H9 (cell line): ENCODE data around the gene SPOCD1. TPM values are rescaled to one million over a fixed set of nuclear protein-coding genes. Genes with fewer than 3 reads are reported as not detected.

ENCODE experiments used
- DNase-seq: peaks from one replicate; pipeline ENCODE4 v3.0.0-alpha.2; 2017
- H2AFZ ChIP-seq: one replicate; pipeline ENCODE4 v1.6.1; 2013; ENCODE audit warnings: mild to moderate bottlenecking, low read length, control low read depth, moderate library complexity
- H2AK5ac ChIP-seq: 2 replicates; pipeline ENCODE4 v1.6.1; 2013; ENCODE audit warnings: low read length, control low read depth, mixed read lengths; ENCODE audit not compliant: insufficient read length
- H2BK120ac ChIP-seq: one replicate; pipeline ENCODE4 v1.6.1; 2013; ENCODE audit warnings: low read depth, mild to moderate bottlenecking, low read length, control low read depth, inconsistent platforms; ENCODE audit not compliant: poor library complexity, severe bottlenecking
- H2BK12ac ChIP-seq: 2 replicates; pipeline ENCODE4 v1.6.1; 2013; ENCODE audit warnings: low read length, control low read depth, mixed read lengths, low read depth; ENCODE audit not compliant: insufficient read length
- H2BK15ac ChIP-seq: 2 replicates; pipeline ENCODE4 v1.6.1; 2013; ENCODE audit warnings: low read depth, low read length, control low read depth
- H2BK20ac ChIP-seq: one replicate; pipeline ENCODE4 v1.6.1; 2013; ENCODE audit warnings: low read depth, mild to moderate bottlenecking, low read length, control low read depth, inconsistent platforms; ENCODE audit not compliant: poor library complexity, severe bottlenecking
- H2BK5ac ChIP-seq: 2 replicates; pipeline ENCODE4 v1.6.1; 2013; ENCODE audit warnings: low read length, control low read depth, mixed read lengths; ENCODE audit not compliant: insufficient read length
- H3K14ac ChIP-seq: 2 replicates; pipeline ENCODE4 v1.6.1; 2013; ENCODE audit warnings: low read length, control low read depth; ENCODE audit not compliant: insufficient read depth
- H3K18ac ChIP-seq: 2 replicates; pipeline ENCODE4 v1.6.1; 2013; ENCODE audit warnings: low read depth, mild to moderate bottlenecking, mixed read lengths, low read length, control low read depth; ENCODE audit not compliant: insufficient read length
- H3K23ac ChIP-seq: 2 replicates; pipeline ENCODE4 v1.6.1; 2013; ENCODE audit warnings: low read length, control low read depth, mixed read lengths, low read depth; ENCODE audit not compliant: insufficient read length
- H3K23me2 ChIP-seq: 2 replicates; pipeline ENCODE4 v1.6.1; 2013; ENCODE audit warnings: low read depth, mild to moderate bottlenecking, mixed read lengths, low read length, control low read depth; ENCODE audit not compliant: insufficient read length, poor library complexity, severe bottlenecking
- H3K27ac ChIP-seq: 2 replicates; pipeline ENCODE4 v1.5.1; 2013; ENCODE audit warnings: low read length, control low read depth, mixed read lengths, low read depth; ENCODE audit not compliant: insufficient read length
- H3K27me3 ChIP-seq: 2 replicates; pipeline ENCODE4 v1.6.1; 2013; ENCODE audit warnings: low read length, control low read depth, inconsistent platforms; ENCODE audit not compliant: insufficient read depth
- H3K4ac ChIP-seq: 2 replicates; pipeline ENCODE4 v1.6.1; 2013; ENCODE audit warnings: low read depth, mild to moderate bottlenecking, control low read depth, inconsistent platforms, low read length, moderate library complexity
- H3K4me1 ChIP-seq: 2 replicates; pipeline ENCODE4 v1.6.1; 2013; ENCODE audit warnings: low read length, control low read depth, inconsistent platforms; ENCODE audit not compliant: insufficient read depth
- H3K4me2 ChIP-seq: 2 replicates; pipeline ENCODE4 v1.6.1; 2013; ENCODE audit warnings: low read length, control low read depth, mixed read lengths; ENCODE audit not compliant: insufficient read length, insufficient read depth
- H3K56ac ChIP-seq: 2 replicates; pipeline ENCODE4 v1.6.1; 2013; ENCODE audit warnings: low read depth, mild to moderate bottlenecking, mixed read lengths, low read length, control low read depth; ENCODE audit not compliant: insufficient read length
- H3K79me1 ChIP-seq: 2 replicates; pipeline ENCODE4 v1.6.1; 2013; ENCODE audit warnings: low read depth, mild to moderate bottlenecking, moderate library complexity, low read length, control low read depth, inconsistent platforms; ENCODE audit not compliant: insufficient read depth, poor library complexity, severe bottlenecking
- H3K79me2 ChIP-seq: 2 replicates; pipeline ENCODE4 v1.6.1; 2013; ENCODE audit warnings: low read length, control low read depth, inconsistent platforms; ENCODE audit not compliant: insufficient read depth
- H3K9ac ChIP-seq: 2 replicates; pipeline ENCODE4 v1.6.1; 2013; ENCODE audit warnings: low read length, control low read depth, mixed read lengths; ENCODE audit not compliant: insufficient read length; ENCODE audit errors: extremely low read depth
- H3K9me3 ChIP-seq: one replicate; pipeline ENCODE4 v1.6.1; 2013; ENCODE audit warnings: low read depth, low read length, inconsistent platforms; ENCODE audit not compliant: control insufficient read depth
- H3T11ph ChIP-seq: one replicate; pipeline ENCODE4 v1.6.1; 2013; ENCODE audit warnings: mild to moderate bottlenecking, low read length, control low read depth, inconsistent platforms
- H4K20me1 ChIP-seq: one replicate; pipeline ENCODE4 v1.6.1; 2013; ENCODE audit not compliant: control insufficient read depth, insufficient read length, insufficient read depth
- H4K5ac ChIP-seq: 2 replicates; pipeline ENCODE4 v1.6.1; 2013; ENCODE audit warnings: low read depth, mild to moderate bottlenecking, mixed read lengths, low read length, control low read depth; ENCODE audit not compliant: insufficient read length
- H4K8ac ChIP-seq: replicated peaks from 2 replicates; pipeline ENCODE4 v1.6.1; 2013; ENCODE audit warnings: low read length, control low read depth, mixed read lengths, low read depth; ENCODE audit not compliant: insufficient read length
- H4K91ac ChIP-seq: 2 replicates; pipeline ENCODE4 v1.6.1; 2013; ENCODE audit warnings: low read depth, mild to moderate bottlenecking, moderate library complexity, mixed read lengths, low read length, control low read depth; ENCODE audit not compliant: insufficient read length
- H3K27ac Mint-ChIP-seq, 3 experiments: 2 replicates in 2 of 3; 3 replicates in 1 of 3; pipeline ENCODE4 v1.8.0; 2020 to 2021; ENCODE audit warnings: mixed read lengths in 3 of 3, mild to moderate bottlenecking in 1 of 3, moderate library complexity in 1 of 3
- H3K27me3 Mint-ChIP-seq: 2 replicates; pipeline ENCODE4 v1.8.0; 2021; ENCODE audit warnings: low read depth, mild to moderate bottlenecking, moderate library complexity, mixed read lengths
- H3K36me3 Mint-ChIP-seq, 3 experiments: 2 replicates in 2 of 3; 3 replicates in 1 of 3; pipeline ENCODE4 v1.8.0; 2020 to 2021; ENCODE audit warnings: low read depth in 3 of 3, mixed read lengths in 3 of 3; ENCODE audit not compliant: insufficient read depth in 1 of 3
- H3K4me1 Mint-ChIP-seq, 2 experiments: 2 replicates each; pipeline ENCODE4 v1.8.0; 2020; ENCODE audit warnings: mixed read lengths in 2 of 2
- H3K4me3 Mint-ChIP-seq, 2 experiments: 2 replicates in 1 of 2; 3 replicates in 1 of 2; pipeline ENCODE4 v1.8.0; 2020 to 2021; ENCODE audit warnings: mild to moderate bottlenecking in 2 of 2, mixed read lengths in 2 of 2, moderate library complexity in 1 of 2
- H3K9me3 Mint-ChIP-seq, 2 experiments: 2 replicates in 1 of 2; 3 replicates in 1 of 2; pipeline ENCODE4 v1.8.0; 2020; ENCODE audit warnings: mild to moderate bottlenecking in 2 of 2, mixed read lengths in 2 of 2, moderate library complexity in 1 of 2
- WGBS: extraction: QIAGEN DNeasy Blood & Tissue Kit; methylation state at CpG from one replicate; pipeline ENCODE4 v1.1.7; 2013; ENCODE audit warnings: missing lambda C conversion rate, low lambda C conversion rate, mixed read lengths; ENCODE audit not compliant: insufficient read length; ENCODE audit errors: extremely low coverage; 5-methylcytosine and 5-hydroxymethylcytosine counted together
- total RNA-seq: library from RNA; stranded (reverse); gene quantifications from 2 replicates; pipeline ENCODE4 v1.2.1, GENCODE V29; 2021
- TF ChIP-seq, protein P1 (sequence below): fragments of 200-600 bp; sonication (generic); conservative IDR thresholded peaks from 3 replicates; pipeline ENCODE4 v1.8.0; 2021; ENCODE audit warnings: antibody characterized with exemption, mild to moderate bottlenecking

SPOCD1 gene
- total RNA-seq, 1 experiment from 2014 or later = 1.5 TPM

- H3K18ac ChIP-seq = no peak overlapping the region
- no peak overlapping the region for H3K27ac ChIP-seq
- H4K20me1 ChIP-seq = no peaks in the 10 kb centered on the region
- no peak overlapping the region for H3K14ac ChIP-seq
- peak overlapping the region in 1 of 3 experiments; percentile 7; a peak in 1 of 7 replicates for H3K27ac Mint-ChIP-seq
- H2BK20ac ChIP-seq = no peak overlapping the region
- H3K4me3 Mint-ChIP-seq = no peak overlapping the region
- H2BK15ac ChIP-seq = no peak overlapping the region
- H3K23ac ChIP-seq = no peak overlapping the region
- H3K79me1 ChIP-seq = no peaks in the 10 kb centered on the region
- H3K79me2 ChIP-seq = no peaks in the 10 kb centered on the region
- H3K4me1 ChIP-seq = peaks cover 3% of the 10 kb centered on the region; the same call in 1 of the 2 replicates
- no peak overlapping the region for H2AFZ ChIP-seq
- peaks cover 8 to 18% of the 10 kb centered on the region in 2 experiments for H3K4me1 Mint-ChIP-seq
- no peak overlapping the region for H3K4ac ChIP-seq
- no peak overlapping the region for H3K9ac ChIP-seq
- peak; percentile 2 for DNase-seq
- no peaks in the 10 kb centered on the region for H3K9me3 ChIP-seq
- H2BK5ac ChIP-seq = no peak overlapping the region
- H3K4me2 ChIP-seq = no peak overlapping the region
- peaks cover 6% of the 10 kb centered on the region for H3K23me2 ChIP-seq
- TF ChIP-seq, protein P1, sequence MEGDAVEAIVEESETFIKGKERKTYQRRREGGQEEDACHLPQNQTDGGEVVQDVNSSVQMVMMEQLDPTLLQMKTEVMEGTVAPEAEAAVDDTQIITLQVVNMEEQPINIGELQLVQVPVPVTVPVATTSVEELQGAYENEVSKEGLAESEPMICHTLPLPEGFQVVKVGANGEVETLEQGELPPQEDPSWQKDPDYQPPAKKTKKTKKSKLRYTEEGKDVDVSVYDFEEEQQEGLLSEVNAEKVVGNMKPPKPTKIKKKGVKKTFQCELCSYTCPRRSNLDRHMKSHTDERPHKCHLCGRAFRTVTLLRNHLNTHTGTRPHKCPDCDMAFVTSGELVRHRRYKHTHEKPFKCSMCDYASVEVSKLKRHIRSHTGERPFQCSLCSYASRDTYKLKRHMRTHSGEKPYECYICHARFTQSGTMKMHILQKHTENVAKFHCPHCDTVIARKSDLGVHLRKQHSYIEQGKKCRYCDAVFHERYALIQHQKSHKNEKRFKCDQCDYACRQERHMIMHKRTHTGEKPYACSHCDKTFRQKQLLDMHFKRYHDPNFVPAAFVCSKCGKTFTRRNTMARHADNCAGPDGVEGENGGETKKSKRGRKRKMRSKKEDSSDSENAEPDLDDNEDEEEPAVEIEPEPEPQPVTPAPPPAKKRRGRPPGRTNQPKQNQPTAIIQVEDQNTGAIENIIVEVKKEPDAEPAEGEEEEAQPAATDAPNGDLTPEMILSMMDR = no peak
- no peak overlapping the region for H2BK120ac ChIP-seq
- H2BK12ac ChIP-seq = no peak overlapping the region
- WGBS = no CpG with 5 or more reads among the region's 3 CpGs
- no peaks in the 10 kb centered on the region for H3K9me3 Mint-ChIP-seq
- no peak overlapping the region for H3T11ph ChIP-seq
- no peak overlapping the region for H4K5ac ChIP-seq
- no peaks in the 10 kb centered on the region for H3K36me3 Mint-ChIP-seq
- no peak overlapping the region for H4K8ac ChIP-seq
- no peak overlapping the region for H2AK5ac ChIP-seq
- no peaks in the 10 kb centered on the region for H3K27me3 ChIP-seq
- H4K91ac ChIP-seq = no peak overlapping the region
- H3K27me3 Mint-ChIP-seq = no peaks in the 10 kb centered on the region; the same call in 1 of the 2 replicates
- H3K56ac ChIP-seq = no peak overlapping the region
Observed at GRCh38 chr1:31790140-31790539, 25.7 kb downstream of the SPOCD1 start.
